ENCODE data around the gene SYNDIG1.
"Not testable (repeated sequence)": the region's sequence is repeated elsewhere in the genome, so short reads cannot be mapped to it uniquely, and the experiment has no call there.

Gene SYNDIG1

GRCh38 chr20:24616258-24617079, 147.0 kb downstream of the SYNDIG1 start:
- no peak for DNase-seq

GRCh38 chr20:24617080-24617432, 147.6 kb downstream of the SYNDIG1 start:
- no peak for DNase-seq

DNA sequence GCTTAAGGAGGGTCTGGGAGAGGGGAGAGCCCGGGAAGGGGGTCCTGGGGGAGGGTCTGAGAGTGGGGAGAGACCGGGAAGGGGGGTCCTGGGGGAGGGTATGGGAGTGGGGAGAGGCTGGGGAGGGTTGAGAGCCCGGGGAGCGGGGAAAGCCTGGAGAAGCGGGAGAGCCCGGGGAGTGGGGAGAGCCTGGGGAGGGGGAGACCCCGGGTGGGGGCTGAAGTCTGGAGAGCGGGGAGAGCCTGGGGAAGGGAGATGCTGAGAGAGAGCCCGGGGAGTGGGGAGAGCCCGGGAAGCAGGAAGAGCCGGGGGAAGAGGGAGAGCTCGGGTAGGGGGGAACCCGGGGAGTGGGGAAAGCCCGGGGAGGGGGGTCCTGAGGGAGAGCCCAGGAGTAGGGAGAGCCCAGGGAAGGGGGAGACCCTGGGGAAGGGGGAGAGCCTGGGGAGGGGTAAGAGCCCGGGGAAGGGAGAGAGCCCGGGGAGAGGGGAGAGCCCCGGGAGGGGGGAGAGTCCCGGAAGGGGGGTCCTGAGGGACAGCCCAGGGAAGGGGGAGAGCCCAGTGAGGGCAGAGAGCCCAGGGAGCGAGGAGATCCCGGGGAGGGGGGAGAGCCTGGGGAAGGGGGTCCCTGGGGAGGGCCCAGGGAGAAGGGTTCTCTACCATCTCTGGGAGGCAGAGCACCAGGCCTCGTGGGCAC, 148.5 kb downstream of the SYNDIG1 start:
- DNase-seq: no peak

- DNase-seq: no peak
These were observed 149.3 kb downstream of the SYNDIG1 start for GRCh38 chr20:24618739-24619138.

- no peak for DNase-seq
These were observed 149.8 kb downstream of the SYNDIG1 start for GRCh38 chr20:24619212-24619611.

GRCh38 chr20:24620937-24621519, 151.6 kb downstream of the SYNDIG1 start:
- no peak for DNase-seq

- DNase-seq: no peak
These were observed 153.4 kb downstream of the SYNDIG1 start for GRCh38 chr20:24622856-24623255.

GRCh38 chr20:24626141-24626540, 156.7 kb downstream of the SYNDIG1 start:
- not testable (repeated sequence) for DNase-seq

GRCh38 chr20:24627291-24627690, 157.9 kb downstream of the SYNDIG1 start:
- DNase-seq: no peak

GRCh38 chr20:24627926-24628325, 158.5 kb downstream of the SYNDIG1 start:
- DNase-seq: no peak

- no peak for DNase-seq
These were observed 159.6 kb downstream of the SYNDIG1 start for GRCh38 chr20:24628985-24629384.

DNA sequence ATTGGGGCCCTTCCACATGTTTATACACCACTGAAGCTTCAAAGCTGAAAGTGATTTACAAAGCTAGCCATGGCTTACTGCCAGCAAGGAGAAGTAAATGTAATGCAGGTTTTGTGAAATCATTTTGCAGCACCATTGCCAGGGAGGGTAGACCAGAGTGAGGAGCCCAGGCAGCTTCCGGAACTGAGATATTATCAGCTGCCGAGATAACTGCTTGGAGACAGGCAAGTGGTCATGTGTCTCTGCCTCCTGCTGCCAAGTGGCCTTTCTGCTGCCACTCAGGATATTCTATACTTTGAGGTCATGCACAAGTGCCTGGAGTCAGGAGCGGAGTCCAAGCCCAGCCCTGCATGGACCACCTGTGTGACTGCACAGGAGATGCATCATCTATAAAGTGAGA, 160.2 kb downstream of the SYNDIG1 start:
- DNase-seq: no peak

GRCh38 chr20:24630486-24631172, 161.2 kb downstream of the SYNDIG1 start:
- no peak for DNase-seq

DNA sequence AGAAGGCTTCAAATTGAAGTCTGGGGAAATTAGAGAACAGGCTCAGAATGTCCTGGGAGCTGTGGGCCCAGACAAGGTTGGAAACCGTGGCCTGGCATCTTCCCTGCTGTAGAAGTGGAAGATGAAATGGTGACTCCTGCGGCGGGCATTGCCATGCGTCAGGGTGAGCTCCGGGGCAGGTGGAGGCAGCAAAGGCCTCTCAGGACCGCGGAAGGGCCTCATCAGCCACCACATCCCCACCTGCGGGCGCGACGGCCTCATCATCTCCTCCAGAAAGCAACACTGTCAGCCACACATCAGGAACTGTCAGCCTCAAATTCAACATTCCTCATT, 161.7 kb downstream of the SYNDIG1 start:
- no peak for DNase-seq

GRCh38 chr20:24632581-24632980, 163.2 kb downstream of the SYNDIG1 start:
- DNase-seq: no peak

DNA sequence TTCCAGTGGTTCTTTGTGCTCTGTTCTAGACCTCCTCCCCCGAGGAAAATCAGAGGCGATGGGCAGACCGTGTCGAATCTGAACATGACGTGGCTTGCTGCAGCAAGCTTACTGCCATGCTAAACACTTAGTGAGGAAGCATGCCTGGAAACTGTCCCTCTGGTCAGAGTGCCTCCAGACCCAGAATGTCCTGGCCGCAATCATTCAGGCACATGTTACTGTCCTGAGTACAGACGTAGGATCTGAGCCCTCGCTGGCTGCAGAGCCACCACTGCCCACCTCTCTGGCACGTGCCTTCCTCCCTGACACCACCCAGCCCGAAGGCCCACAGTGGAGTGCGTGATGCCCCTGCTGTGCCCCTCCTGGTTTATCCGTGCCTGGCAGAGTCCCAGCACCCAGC, 163.6 kb downstream of the SYNDIG1 start:
- no peak for DNase-seq

- DNase-seq: no peak
These were observed 164.1 kb downstream of the SYNDIG1 start for GRCh38 chr20:24633521-24633920.

- DNase-seq: no peak
These were observed 165.4 kb downstream of the SYNDIG1 start for GRCh38 chr20:24634855-24635254.

DNA sequence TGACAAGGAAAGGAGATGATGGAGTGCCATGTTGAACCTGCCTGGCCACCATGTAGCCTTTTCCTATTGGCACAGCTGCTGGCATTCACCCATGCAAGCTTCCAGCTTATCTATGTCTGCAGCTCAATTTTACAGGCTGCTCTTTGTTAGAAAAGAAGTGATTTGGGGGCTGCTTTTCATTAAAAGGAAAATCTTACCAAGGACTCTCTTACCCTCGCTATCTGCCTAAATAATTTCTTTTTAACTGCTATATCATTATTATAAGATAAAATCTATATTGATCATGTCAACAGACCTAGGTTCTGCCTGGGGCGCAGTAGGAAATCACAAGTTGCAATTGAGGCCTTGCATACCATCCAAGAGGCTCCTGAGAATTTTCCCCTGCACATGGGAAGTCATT, 167.2 kb downstream of the SYNDIG1 start:
- DNase-seq: no peak

DNA sequence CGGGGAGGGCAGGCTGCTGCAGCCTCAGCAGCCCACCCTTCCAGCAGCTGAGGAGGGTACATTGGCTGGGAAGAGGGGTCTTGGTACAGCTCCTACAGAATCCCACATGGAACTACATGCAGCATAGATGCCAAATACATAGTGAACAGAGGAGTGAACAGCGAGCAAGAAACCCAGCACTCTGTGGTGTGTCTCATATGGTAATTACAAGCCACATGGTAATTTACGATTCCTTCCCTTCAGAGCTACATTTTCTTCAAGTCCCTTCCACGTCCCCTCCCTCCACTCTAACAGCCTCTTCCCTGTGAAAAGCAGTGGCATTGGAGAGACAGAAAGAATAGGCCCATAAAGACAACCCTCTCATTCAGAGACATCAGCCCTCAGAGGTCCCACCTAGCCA, 167.7 kb downstream of the SYNDIG1 start:
- DNase-seq: no peak

- DNase-seq: no peak
These were observed 168.5 kb downstream of the SYNDIG1 start for GRCh38 chr20:24637941-24638340.

DNA sequence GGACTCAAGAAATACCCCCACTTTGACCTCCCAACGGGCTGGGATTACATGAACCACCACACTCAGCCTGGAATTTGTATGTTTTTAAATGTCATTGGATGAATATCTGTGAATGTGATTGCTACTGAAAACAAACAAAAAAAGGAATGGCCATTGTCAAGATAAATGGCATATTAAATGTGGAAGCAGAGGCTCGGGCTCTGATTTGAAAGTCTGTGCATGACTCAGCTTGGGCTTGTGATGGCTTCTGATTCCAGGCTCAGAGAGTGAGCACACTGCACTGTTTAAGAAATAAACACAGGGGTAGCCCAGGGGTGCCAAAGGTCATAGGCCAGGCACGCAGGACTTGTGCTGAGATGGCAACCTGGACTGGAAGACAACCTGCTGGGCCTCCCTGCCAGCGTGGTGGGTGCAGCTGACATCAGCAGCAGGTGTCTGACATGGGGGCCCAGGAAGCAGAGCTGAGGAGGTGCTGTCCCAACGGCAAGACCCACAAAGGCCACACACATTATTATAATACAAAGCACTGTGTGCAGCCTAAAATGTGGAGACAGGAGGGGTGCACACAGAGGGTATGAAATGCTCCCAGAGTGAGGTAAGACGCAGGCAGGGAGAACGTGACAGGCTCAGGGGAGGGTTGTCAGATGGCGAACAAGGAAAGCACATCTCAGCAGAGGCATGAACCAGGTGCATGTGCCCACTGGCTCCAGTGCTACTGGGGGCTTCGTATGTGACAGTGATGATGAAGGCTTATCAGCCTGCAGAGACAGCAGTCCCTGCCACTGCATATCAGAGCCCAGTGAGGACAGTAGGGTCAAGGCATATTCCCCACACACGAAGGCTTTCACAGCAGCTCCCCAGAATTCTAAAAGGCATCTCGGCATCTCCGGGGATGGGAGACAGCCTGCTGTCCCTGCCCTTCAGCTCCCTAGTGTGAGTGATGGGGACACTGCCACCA, 169.4 kb downstream of the SYNDIG1 start:
- DNase-seq: no peak
